GM19240 (cell line): ENCODE data around the gene NUDT13.
"Not testable (repeated sequence)": the region's sequence is repeated elsewhere in the genome, so short reads cannot be mapped to it uniquely, and the experiment has no call there.

Experiments used
- DNase-seq: peaks from one replicate; pipeline ENCODE4 v3.0.0; 2011; ENCODE audit warnings: low spot score; ENCODE audit not compliant: insufficient read length

NUDT13 gene

DNA sequence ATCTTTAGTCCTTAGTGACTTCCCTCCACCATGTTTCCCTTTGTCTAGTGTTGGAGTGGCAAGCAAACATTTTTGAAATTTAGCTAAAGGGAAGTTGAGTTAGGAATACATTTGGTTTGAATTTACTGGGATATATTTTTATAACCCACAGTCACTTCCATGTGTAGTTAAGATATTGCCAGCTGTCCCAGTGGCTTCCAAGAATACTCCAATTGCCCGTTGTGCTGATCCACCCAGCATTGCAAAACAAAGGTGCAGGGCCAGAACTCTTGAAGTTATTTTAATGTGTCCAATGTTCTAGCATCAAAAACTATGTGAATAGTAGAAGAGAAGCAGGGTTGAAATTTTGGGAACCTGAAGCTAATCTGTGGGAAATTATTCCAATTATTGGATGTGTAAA is 11.1 kb upstream of the NUDT13 start:
- DNase-seq: no peak

DNA sequence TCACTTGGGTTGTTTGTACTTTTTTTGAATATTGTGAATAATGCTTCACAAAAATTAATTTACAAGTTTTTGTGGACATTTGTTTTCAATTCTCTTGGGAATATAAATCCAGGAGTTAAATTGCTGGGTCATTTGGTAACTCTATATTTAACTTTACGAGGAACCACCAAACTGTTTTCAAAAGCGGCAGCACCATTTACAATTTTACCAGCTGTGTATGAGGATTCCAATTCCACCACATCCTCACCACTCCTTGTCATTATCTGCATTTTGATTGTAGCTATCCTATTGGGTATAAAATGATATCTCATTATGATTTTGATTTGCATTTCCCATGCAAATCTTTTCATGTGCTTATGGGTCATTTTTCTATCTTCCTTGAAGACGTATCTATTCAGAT is 4.0 kb upstream of the NUDT13 start:
- DNase-seq: no peak

DNA sequence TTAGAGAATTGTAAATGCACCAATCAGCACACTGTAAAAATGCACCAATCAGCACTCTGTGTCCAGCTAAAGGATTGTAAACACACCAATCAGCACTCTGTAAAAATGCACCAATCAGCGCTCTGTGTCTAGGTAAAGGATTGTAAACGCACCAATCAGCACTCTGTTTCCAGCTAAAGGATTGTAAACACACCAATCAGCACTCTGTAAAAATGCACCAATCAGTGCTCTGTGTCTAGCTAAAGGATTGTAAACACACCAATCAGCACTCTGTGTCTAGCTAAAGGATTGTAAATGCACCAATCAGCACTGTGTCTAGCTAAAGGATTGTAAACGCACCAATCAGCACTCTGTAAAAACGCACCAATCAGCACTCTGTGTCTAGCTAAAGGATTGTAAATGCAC is 1.0 kb upstream of the NUDT13 start:
- not testable (repeated sequence) for DNase-seq

DNA sequence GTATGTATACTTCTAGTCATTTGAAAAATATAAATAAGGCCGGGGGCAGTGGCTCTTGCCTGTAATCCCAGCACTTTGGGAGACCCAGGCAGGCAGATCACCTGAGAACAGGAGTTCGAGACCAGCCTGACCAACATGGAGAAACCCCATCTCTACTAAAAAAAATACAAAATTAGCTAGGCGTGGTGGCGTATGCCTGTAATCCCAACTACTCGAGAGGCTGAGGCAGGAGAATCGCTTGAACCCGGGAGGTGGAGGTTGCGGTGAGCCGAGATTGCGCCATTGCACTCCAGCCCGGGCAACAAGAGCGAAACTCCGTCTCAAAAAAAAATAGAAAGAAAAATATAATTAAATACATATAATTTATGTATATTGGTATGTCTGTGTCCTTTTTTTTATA is 1.8 kb downstream of the NUDT13 start:
- not testable (repeated sequence) for DNase-seq

DNA sequence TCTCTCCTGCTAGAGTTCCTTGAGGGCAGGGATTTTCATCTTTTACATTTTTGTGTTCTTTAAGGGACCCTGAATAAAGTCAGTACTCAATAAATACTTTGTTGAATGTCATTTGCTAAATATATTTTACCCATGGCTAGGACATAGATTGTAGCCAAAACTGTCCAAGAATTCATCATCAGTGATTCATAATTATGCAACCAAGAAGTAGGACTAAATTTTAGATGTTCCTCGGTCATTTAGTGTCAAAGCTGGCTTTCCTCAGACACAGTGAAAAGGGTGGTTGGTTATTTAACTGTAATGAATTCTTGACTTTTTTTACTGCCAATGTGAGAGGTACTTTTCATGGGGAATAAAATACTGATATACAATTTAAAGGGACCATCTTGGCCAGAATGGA is 3.3 kb downstream of the NUDT13 start:
- DNase-seq: no peak

DNA sequence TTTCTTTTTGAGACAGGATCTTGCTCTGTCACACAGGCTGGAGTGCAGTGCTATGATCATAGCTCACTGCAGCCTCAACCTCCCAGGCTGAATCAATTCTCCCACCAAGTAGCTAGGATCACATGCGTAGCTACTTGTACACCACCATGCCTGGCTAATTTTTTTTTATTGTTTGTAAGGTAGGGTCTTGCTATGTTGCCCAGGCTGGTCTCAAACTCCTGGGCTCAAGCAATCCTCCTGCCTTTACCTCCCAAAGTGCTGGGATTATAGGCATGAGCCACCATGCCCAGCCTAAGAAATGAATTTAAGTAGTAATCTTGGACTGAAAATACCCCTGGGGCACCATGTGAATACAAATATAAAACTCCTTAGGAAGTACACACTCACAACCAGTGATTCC is 5.8 kb downstream of the NUDT13 start:
- DNase-seq: no peak

DNA sequence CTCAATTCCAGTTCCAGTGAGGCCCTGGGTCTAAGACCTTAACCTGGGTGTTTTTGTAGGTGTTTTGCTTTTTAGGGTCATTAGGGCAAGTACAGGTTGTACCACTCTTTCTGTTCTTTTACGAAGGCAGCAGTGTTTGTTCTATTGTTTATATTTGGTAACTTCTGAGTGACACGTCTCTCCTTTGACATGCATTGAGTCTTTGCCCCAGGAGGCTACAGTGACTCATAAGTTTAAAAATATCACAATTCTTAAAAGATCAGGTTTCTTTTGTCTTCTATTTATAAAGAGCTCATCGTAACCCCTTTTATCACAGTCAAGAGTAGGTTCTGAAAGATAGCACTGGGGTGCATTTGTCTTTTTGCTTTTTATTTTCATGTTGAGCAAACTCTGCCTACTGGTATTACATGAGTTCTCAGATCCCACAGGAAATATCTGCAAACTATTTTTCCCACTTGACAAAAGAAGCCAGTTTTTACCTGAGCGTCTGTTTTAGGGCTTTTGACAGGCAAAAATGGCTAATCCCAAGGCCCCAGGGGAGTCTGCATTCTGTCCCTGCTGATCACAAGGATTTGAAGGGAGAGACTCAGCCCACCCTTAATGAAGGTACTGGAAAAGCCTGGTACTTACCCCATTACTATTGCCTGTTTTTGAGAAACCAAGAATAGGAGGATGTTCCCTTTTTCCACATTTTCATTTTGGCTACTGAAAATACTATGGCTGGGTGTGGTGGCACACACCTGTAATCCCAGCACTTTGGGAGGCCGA is 7.9 kb downstream of the NUDT13 start:
- peak; percentile 23 for DNase-seq

DNA sequence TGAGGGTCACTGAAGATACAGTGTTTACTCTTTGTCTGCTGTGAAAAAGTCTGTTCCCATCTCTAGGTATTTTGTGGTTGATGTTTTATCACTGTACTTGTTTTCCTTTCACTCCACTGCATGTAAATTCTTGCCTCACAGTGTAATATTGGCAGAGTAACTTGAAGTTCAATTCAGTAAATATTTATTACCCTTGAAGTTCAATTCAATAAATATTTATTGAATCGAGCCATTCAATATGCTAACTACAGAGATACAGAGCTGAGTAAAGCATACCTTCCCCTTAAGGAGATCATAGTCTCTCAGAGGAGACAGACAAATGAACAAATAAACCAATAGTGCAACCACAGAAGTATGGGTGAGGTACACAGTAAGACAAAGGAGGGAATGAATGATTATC is 9.2 kb downstream of the NUDT13 start:
- no peak for DNase-seq

DNA sequence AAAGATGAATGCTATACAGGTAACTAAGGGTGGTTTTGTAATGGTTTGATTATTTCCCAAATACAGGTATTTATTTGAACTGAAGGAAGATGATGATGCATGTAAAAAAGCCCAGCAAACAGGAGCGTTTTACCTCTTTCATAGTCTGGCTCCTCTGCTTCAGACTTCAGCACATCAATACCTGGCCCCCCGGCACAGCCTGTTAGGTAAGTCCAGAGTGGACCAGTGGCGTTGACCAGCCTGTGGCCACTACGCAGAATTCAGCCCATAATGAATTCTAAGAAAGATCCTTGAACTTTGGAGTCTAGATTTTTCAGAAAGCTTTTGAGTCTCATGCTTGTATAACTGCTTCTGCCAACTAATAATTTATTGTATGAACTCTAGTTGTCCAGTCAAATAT is 9.7 kb downstream of the NUDT13 start:
- DNase-seq: no peak

DNA sequence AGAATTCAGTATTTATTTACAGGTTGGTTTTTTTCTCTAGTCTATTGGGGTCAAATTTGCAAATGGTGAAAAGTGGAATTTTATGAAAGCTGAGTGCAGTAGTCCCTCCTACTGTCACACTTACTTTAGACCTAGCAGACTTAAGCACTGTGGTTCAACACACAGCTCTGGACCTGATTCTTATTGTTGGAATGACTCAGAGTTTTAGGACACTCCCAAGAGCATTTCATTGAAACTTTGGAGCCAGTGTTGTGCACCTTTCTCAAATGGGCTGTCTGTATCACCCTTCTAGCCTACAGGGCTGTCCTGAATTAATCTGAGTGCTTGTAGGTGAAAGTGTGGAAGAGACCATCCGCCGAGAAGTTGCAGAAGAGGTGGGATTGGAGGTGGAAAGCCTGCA is 16.1 kb downstream of the NUDT13 start:
- no peak for DNase-seq

DNA sequence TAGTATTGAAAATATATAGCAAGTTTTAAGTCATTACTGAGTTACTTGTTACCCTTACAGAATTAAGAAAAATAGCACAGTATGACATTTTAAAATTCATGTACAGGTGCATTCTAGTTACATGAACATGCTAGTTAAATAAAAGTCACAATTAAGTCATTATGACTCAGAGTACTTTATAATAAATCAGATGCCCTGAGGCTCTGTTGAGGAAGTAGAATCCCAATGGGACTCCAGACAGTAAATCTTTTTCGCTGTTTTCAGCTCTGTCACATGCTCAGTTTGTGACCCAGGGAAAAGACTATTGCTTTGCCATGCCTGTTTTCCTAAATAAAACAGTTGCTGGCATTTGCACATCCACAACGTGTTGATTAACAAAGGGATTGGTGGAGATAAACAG is 21.0 kb downstream of the NUDT13 start:
- DNase-seq: no peak

DNA sequence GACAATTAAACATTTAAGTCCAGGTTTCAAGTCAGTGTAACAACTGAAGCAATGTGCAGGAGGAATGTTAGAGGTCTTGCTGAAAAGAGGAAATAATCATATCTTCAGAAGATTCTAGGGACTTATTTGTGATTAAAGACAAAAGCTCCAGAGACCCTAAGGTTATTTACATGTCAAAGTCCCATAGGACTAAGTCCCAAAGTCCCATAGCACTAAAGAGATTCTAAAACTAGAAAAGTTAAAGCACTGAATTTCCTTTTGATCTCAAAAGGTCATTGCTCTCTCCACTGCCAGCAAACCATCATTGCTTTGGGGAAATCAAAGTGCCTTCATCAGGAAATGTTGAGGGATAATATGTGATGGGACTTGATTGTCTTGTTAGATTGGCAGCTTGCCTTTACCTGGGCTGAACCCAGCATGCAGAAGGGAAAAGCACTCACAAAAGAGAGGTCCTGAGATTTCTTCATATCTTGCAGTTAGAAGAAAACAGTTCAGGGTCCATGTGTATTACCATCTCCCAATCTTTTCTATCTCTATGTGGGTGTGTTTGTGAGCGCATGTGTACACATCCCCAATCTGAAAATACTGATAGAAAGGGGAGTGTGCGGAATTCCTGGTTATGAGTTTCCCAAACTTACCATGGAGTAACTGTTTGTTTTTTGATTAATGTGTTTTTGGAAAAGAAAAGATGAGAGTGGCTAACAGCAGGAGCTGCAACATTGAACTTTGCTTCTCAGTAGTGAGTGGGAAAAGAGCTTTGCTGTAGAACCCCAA is 21.8 kb downstream of the NUDT13 start:
- DNase-seq: no peak

DNA sequence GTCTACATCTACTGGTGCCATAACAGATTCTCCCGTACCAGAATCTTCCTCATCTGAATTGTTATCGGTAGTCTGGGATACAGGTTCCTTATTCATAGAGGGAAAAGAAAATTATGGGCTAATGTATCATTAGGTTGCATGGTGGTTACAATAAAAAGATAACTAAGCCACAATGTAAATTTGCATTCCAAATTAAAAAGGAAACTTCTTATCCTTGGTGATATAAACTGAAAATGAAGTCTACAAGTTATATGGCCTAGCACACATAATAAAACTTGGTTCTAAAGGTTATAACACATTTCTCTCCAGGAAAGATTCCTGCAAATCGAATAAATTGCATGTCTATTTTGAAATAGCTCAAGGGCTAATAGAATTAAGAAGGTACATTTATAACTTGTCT is 24.5 kb downstream of the NUDT13 start:
- DNase-seq: no peak

DNA sequence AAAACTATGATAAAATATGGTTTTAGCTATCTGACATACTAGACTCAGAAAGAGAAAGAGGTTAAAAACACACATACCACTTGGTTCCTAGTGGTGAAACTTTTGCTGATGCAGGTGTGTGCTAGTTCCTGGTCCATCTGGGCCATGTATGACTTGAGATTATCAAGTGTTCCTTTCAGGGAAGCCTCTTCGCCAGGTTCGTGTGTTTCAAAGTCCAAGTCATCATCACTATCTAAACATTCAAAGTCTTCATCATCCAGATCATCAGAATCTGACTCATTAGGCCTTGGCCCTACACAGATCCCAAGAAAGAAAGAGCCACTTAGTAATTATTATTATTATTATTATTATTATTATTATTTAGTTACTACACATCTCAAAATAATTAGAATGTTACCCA is 26.4 kb downstream of the NUDT13 start:
- no peak for DNase-seq

DNA sequence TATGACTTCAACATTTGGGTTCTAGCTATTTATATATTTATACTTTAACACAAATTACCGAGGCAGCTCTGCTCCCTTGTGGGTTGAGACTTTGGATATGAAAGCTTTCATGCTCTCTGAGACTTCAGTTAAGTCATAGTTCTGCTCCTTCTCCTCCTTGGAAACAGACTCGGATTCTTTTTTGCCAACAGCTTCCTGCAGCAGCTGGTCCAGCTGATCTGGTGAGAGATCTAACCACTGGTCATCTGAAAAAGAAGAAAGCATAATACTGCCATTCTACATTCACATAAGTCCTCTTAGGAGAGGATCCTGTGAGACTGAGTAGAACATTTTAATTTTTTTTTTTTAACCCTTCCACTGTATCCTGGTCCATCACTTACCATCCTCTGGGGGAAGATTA is 29.0 kb downstream of the NUDT13 start:
- no peak for DNase-seq

DNA sequence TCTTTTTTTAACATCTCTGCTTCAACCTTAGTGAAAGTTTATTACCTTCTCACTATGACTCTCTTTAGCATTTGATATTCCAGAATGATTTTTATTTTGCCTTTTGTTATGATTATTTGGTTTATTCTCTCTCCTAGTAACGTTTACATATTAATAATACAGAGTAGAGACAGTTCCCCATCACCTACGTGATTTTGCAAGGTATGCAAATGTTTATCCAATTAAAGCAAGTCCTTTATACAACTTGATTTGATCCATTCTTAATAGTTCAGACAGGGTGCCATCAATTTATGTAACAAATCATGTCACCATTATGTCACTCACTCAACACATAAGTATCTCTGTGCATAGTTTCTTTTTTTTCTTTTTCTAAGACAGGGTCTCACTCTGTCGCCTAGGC is 31.3 kb downstream of the NUDT13 start:
- DNase-seq: no peak

DNA sequence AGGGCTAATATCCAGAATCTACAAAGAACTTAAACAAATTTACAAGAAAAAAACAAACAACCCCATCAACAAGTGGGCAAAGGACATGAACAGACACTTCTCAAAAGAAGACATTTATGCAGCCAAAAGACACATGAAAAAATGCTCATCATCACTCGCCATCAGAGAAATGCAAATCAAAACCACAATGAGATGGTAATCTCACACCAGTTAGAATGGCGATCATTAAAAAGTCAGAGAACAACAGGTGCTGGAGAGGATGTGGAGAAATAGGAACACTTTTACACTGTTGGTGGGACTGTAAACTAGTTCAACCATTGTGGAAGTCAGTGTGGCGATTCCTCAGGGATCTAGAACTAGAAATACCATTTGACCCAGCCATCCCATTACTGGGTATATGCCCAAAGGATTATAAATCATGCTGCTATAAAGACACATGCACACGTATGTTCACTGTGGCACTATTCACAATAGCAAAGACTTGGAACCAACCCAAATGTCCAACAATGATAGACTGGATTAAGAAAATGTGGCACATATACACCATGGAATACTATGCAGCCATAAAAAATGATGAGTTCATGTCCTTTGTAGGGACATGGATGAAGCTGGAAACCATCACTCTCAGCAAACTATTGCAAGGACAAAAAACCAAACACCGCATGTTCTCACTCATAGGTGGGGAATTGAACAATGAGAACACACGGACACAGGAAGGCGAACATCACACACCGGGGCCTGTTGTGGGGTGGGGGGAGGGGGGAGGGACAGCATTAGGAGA is 40.6 kb downstream of the NUDT13 start:
- not testable (repeated sequence) for DNase-seq

DNA sequence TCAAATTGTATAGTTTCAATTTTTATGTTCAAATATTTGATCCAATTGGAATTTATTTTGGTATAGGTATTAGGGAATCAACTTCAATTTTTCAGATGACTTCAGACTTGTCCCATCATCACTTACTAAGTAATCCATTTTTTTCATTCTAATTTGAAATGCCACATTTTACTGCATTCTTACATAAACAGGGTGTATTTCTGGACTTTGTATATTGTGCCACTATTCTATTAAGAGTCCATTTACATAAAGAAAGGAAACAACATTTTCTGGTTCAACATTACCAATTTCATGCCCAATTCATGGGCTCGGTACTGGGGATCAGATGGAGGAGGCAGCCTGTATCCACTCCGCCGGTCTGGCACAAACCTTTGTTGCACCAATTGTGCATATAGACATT is 41.8 kb downstream of the NUDT13 start:
- DNase-seq: no peak

DNA sequence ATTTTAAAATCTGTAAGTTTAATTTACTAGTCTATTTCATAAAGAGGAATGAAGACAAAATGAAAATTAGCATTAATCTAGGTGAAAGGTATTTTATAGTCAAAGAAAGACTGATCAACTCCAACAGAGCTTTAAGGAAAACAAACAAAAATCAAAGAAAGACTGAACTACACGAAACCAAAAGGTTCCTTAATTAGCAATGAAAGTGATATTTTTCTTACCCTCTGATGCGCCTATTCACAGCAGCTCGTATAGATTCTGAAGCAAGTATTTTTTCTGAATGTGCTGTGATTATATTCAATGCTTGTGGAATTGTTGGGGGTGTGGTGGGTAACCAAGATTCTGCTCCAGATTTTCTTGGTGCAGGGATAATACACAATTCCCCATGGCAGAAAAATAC is 45.8 kb downstream of the NUDT13 start:
- no peak for DNase-seq

DNA sequence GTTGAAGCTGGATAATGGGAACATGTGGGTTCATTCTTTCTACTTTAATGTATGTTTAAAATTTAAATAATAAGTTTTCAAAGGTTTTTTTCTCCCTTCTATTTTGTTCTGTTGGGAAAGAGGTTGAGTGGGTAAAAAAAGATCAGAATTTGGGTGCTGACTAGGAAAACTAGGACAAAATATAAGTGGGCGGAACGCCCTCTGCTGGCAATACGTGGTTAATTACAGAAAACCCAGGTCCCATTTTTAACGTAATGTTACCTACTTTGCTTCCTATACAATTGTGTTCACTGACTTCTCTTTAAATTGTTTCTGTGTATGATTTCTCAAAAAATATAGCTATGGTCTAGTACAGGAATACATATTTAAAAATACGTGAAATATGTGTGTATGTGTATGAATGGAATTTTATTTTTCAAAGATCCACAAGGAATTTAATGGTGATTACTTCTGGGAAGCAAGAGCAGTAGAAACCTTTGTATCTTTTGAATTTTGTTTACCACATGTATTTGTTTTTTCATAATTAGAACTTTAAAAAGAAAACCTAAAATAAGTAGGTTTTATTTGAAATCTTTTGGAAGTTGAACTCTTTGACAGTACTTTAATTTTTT is 48.9 kb downstream of the NUDT13 start:
- no peak for DNase-seq

DNA sequence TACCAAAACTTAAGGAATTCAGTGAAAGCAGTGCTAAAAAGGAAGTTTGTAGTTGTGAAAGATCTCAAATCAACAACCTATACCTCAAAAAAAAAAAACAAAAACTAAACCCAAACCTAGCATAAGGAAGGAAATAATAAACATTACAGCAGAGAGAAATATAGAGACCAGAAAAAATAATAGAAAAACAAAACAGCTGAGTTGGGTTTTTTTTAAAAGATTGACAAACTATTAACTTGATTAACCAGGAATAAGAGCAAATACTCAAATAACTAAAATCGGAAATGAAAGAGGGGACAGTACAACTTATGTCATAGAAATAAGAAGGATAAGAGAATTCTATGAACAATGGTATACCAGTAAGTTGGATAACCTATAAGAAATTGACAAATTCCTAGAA is 50.8 kb downstream of the NUDT13 start:
- no peak for DNase-seq

DNA sequence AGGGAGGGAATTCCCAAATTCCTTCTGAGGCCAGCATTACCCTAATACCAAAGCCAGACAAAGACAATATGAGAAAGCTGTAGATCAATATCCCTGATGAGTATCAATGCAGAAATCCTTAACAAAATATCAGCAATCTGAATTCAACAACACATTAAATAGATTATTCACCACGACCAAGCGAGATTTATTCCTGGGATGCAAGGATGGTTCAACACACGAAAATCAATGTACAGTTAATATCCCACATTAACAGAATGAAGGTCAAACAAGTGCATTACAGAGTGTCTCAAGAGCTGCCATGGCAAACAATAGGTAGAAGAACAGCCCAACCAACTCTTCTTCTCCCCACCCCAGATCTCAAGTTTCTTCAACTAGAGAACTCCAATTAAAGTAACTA is 51.4 kb downstream of the NUDT13 start:
- DNase-seq: no peak
